GM12801 (cell line): ENCODE results near the gene TRABD2B.

Source experiments
- CTCF ChIP-seq: IDR thresholded peaks from one replicate; pipeline ENCODE4 v1.5.1; 2011; ENCODE audit warnings: control low read depth; ENCODE audit not compliant: insufficient read length; ENCODE audit errors: extremely low read depth

TRABD2B gene

GRCh38 chr1:47819574-47819888, 177.7 kb downstream of the TRABD2B start:
- TF ChIP-seq CTCF = no peak

- no peak for TF ChIP-seq CTCF
Measured at GRCh38 chr1:47818682-47819573, 178.3 kb downstream of the TRABD2B start.

GRCh38 chr1:47817861-47818260, 179.3 kb downstream of the TRABD2B start:
- TF ChIP-seq CTCF = no peak

- no peak for TF ChIP-seq CTCF
Measured at GRCh38 chr1:47816325-47817071, 180.7 kb downstream of the TRABD2B start.

GRCh38 chr1:47814612-47815395, 182.4 kb downstream of the TRABD2B start:
- no peak for TF ChIP-seq CTCF

DNA sequence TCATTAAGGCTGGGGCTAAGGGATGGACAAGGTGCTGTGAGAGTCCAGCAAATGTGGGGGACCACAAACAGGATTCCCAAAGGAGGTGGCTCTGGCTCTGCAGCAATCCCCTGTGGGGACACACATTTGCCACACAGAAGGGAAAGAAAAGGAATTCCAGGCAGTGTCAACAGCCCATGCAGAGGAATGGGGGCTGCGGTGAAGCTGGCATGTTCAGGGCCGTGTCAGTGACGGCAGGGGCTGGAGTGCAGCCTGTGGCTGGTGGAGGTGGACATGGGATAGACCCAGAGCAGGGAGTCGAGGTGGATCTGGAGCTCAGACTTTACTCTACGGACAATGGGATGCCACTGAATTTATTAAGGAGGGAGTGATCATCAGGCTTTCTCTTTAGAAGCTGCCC, 183.2 kb downstream of the TRABD2B start:
- TF ChIP-seq CTCF = no peak

GRCh38 chr1:47812904-47813514, 184.2 kb downstream of the TRABD2B start:
- no peak for TF ChIP-seq CTCF
